Fibroblast of the aortic adventitia (primary cell): ENCODE data around the gene TTLL1. TPM values are rescaled to one million over a fixed set of nuclear protein-coding genes. Genes with fewer than 3 reads are reported as not detected.

Experiments used
- DNase-seq: peaks from one replicate; pipeline ENCODE4 v3.0.0-alpha.2; 2010; ENCODE audit warnings: low read depth
- H3K4me3 ChIP-seq: 2 replicates; pipeline ENCODE4 v1.5.1; 2011; ENCODE audit warnings: low read depth, mild to moderate bottlenecking, control low read depth, low read length, moderate library complexity
- CTCF ChIP-seq: IDR thresholded peaks from 2 replicates; pipeline ENCODE4 v1.5.1; 2011; ENCODE audit warnings: mild to moderate bottlenecking, low read length, control low read depth, inconsistent platforms; ENCODE audit not compliant: insufficient read depth
- total RNA-seq: library from RNA; depleted of rRNA; stranded (reverse); fragments of >200 nt; gene quantifications from 2 replicates; pipeline ENCODE4 v1.2.3, GENCODE V29; 2012; ENCODE audit warnings: low replicate concordance

The TTLL1 gene
- total RNA-seq, 1 donor: 23.1 TPM

GRCh38 chr22:43118953-43119458 is 29.8 kb upstream of the TTLL1 start:
- TF ChIP-seq CTCF: no peak
- no peak overlapping the region for H3K4me3 ChIP-seq
- peak; percentile 15 for DNase-seq

- H3K4me3 ChIP-seq: no peak overlapping the region
- no peak for TF ChIP-seq CTCF
- no peak for DNase-seq
Observed at GRCh38 chr22:43118024-43118849, 29.0 kb upstream of the TTLL1 start.

- H3K4me3 ChIP-seq: no peak overlapping the region
- no peak for TF ChIP-seq CTCF
- DNase-seq: no peak
Observed at GRCh38 chr22:43116932-43117331, 27.7 kb upstream of the TTLL1 start.

DNA sequence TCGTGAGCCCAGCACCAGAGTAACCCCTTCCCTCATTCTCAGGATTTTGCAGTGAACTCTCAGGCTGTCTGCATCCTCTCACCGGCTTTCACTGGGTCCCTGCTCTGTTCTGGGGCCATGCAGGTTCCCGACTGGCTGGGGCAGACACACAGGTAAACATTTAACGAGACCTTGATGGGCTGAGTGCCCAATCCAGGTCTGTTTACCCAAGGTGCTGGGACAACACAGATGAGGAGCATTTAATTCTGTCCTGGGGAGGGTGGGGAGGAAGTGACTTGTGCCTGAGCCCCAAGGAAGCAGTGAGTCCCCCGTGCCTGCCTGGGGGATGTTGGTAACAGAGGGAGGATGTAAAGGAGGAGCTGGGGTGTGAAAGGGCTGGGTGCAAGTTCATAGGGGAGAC is 25.8 kb upstream of the TTLL1 start:
- DNase-seq: no peak
- TF ChIP-seq CTCF: no peak
- H3K4me3 ChIP-seq: no peak overlapping the region

- no peak overlapping the region for H3K4me3 ChIP-seq
- no peak for DNase-seq
- no peak for TF ChIP-seq CTCF
Observed at GRCh38 chr22:43113526-43114251, 24.5 kb upstream of the TTLL1 start.

GRCh38 chr22:43110927-43111623 is 21.9 kb upstream of the TTLL1 start:
- no peak for DNase-seq
- no peak for TF ChIP-seq CTCF
- peak overlapping the region; percentile 46 for H3K4me3 ChIP-seq
